Activated CD4-positive, alpha-beta T cell treated with anti-CD3 and anti-CD28 coated beads, Interleukin-2, Interleukin-6, amounts not matched to agents 100 ng/mL and 50 ng/mL, durations not matched to agents 16 hours and 8 hours (primary cell): ENCODE results near the gene CCL16.

Source experiments
- DNase-seq: peaks from one replicate; pipeline ENCODE4 v3.0.0-alpha.2; 2020

The CCL16 gene

DNA sequence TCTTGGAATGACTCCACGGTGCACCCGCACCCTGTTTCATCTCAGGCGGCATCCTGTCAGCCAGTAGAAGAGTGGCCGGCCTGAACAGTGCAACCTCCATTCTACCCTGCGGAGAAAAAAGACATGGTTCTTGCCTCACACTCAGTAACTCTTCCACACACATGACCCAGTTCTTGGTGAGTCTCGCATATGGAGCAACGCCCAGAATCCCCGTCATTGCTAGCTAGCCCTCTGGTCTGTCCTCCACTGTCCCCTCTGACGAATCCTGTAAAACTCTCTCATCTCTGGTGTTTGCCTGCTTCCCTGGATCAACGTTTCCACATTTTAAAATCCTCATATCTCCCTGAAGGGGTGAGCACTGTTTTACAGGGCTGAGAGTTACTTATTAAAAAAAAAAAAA lies 46.5 kb downstream of the CCL16 start:
- no peak for DNase-seq

DNA sequence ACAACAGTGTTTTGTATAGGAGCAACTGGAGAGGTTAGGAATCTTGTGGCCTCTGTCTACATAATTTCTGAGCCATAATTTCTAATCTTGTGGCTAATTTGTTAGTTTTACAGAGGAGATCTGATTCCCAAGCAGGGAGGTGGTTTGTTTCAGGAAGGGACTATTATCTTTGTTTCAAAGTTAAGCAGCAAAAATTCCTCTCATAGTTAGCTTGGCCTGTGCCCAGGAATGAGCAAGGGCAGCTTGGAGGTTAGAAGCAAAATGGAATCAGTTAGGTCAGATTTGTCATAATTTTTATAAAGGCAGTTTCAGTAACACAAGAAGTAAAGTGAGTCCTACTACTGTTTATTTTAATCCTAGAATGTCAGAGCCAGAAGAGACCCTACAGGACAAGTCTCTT lies 48.7 kb downstream of the CCL16 start:
- no peak for DNase-seq

DNA sequence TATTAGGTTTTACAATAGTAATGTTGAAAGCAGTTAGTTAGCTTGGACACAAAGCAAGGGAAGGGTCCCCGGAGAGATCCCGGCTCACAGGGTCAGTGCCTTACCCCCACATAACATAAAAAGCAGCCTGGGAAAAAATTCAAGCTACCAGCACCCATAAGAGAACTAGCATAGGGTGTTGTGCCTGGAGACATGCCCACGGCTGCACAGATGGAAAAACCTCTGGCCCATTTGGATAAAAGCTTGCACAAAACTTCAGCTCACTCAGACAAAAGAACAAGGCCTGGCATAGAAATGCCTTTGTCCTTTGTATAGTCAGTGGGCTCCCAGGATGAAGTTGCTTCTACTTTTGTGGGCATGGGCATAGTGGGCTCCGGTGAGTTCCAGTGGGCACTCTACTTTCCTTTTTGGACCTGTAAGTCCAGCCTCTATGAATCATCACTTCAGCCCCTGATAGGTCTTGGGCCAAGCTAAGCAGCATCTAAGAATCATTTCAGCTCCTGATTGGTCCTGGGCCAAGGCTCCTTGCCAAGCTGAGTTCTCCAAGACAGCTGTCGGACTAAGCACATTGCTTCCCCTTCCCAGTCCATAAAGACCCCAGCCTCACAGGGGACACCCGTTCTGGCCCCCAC lies 49.4 kb downstream of the CCL16 start:
- no peak for DNase-seq

DNA sequence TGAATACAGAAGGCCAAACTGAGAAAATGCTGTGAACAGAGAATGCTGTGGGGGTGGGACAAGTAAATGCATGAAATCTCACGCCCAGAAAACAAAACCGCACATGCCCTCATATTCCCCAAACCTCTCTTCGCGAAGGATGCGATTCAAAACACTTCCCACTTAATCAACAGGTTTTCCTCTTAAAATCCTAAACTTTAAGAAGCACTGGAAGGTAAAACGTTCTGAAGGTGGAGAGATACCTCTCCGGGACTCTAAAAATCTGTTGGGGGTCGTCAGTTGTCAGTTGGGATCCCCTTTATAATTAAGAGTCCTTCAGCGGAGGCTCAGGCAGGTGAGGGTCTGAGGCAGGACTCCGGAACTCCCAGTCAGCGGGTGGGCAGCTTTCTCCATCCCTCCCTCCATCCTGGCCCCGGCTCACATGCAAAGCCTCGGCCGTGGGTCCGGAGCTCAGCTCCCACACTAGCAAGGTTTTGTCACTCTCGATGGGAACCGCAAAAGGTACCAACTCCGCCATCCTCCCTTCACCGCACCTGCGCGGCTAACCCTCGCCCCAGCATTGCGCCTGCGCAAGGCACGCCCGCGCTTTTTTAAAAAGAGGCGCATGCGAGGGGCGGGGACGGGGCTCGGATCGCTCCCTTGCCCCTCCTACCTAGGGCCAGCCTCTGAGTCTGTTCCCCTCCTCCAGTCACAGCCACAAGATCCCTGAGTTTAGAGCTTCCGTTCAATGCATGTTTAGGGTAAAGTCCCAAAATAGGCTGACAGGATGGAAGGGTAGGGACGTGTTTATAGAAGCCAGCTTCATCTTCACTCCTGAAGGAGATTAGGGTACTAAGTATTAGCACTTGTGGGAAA lies 50.9 kb downstream of the CCL16 start, which contains the start of gene RDM1:
RDM1 (minus strand) TSS at position 563 of the 855 bp plus-strand sequence; CDS start at position 517, 46 bp downstream.
- peak; percentile 94 for DNase-seq

DNA sequence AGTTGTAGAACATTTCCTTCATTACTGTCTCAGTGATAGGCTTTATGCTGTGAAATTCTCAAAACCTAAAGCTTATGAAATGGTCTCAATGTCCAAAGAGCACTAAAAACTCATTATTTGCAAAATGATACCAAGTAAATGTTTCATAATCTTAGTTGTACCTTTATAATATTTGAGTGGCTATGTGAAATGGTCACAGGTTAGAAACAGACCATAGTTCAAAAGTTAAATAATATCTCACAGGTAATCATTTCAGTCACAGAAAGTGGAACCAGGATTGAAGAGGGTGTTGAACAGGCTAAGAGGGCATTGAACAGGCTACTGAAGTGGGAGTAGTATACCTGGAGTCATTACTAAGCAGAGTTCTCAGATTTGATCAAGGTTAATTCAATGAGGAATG lies 53.6 kb downstream of the CCL16 start:
- no peak for DNase-seq
